Karpas-422 (cell line): Measurements from ENCODE around the gene CALHM6. TPM values are rescaled to one million over a fixed set of nuclear protein-coding genes. Genes with fewer than 3 reads are reported as not detected.

ENCODE experiments used
- DNase-seq: peaks from one replicate; pipeline ENCODE4 v3.0.0-alpha.2; 2015
- H2AFZ ChIP-seq: fragments of 200-600 bp; sonication (generic); 2 replicates; pipeline ENCODE4 v1.6.1; 2014; ENCODE audit warnings: antibody characterized with exemption, low read length, mixed read lengths
- H3K27ac ChIP-seq: fragments of 200-600 bp; sonication (generic); 2 replicates; pipeline ENCODE4 v1.5.1; 2014; ENCODE audit warnings: mild to moderate bottlenecking, low read length, moderate library complexity
- H3K27me3 ChIP-seq: fragments of 200-600 bp; sonication (generic); 2 replicates; pipeline ENCODE4 v1.6.1; 2014; ENCODE audit warnings: low read length, mixed read lengths
- H3K36me3 ChIP-seq: fragments of 200-600 bp; sonication (generic); 2 replicates; pipeline ENCODE4 v1.6.1; 2014; ENCODE audit warnings: low read length, mixed read lengths; ENCODE audit not compliant: insufficient read depth
- H3K4me1 ChIP-seq: fragments of 200-600 bp; sonication (generic); 2 replicates; pipeline ENCODE4 v1.6.1; 2014; ENCODE audit warnings: mild to moderate bottlenecking, low read length, mixed read lengths
- H3K4me2 ChIP-seq: fragments of 200-600 bp; sonication (generic); 2 replicates; pipeline ENCODE4 v1.6.1; 2014; ENCODE audit warnings: low read length, low read depth, mild to moderate bottlenecking; ENCODE audit not compliant: poor library complexity, severe bottlenecking
- H3K4me3 ChIP-seq: fragments of 200-600 bp; sonication (generic); 2 replicates; pipeline ENCODE4 v1.5.1; 2014; ENCODE audit warnings: mild to moderate bottlenecking, antibody characterized with exemption, low read length, mixed read lengths
- H3K79me2 ChIP-seq: fragments of 200-600 bp; sonication (generic); 2 replicates; pipeline ENCODE4 v1.6.1; 2014; ENCODE audit warnings: mild to moderate bottlenecking, low read length, mixed read lengths
- H3K9ac ChIP-seq: fragments of 200-600 bp; sonication (generic); 2 replicates; pipeline ENCODE4 v1.6.0; 2014; ENCODE audit warnings: low read length
- H3K9me2 ChIP-seq: fragments of 200-600 bp; sonication (generic), shearing (Covaris generic); replicated peaks from 2 replicates; pipeline ENCODE4 v1.6.0; 2014; ENCODE audit warnings: mild to moderate bottlenecking, low read length, moderate library complexity; ENCODE audit not compliant: insufficient read depth
- H3K9me3 ChIP-seq: fragments of 300-700, 200-600 bp; sonication (generic); 2 replicates; pipeline ENCODE4 v1.6.1; 2014; ENCODE audit warnings: low read length, mixed read lengths
- H4K20me1 ChIP-seq: fragments of 200-600 bp; sonication (generic); 2 replicates; pipeline ENCODE4 v1.6.1; 2014; ENCODE audit warnings: mild to moderate bottlenecking, antibody characterized with exemption, low read length, low read depth; ENCODE audit not compliant: insufficient read depth
- total RNA-seq: library from RNA; depleted of rRNA; stranded (reverse); fragments of >200 nt; shearing (Covaris generic); gene quantifications from 2 replicates; pipeline ENCODE4 v1.2.3, GENCODE V29; 2014; ENCODE audit warnings: low replicate concordance

Gene CALHM6
- total RNA-seq, 1 experiment from 2014 or later, result not detected

DNA sequence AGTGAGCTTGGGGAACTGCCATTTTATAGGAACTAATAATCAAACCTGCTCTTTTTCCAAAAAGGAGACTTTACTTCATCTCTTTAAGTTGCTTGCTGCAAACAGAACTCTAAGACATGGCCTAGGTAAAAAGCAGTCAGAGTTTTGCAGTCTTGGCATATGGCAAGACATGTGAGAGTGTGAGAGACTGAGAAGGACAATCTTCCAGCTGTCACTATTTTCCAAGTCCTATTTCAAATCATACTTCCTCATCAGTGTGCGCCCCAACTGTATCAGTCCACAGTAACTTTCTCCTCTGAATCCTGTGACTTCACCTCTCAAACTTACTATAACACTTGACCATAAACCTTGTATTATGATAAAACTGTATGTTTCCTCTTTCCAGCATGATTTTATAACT is 10.4 kb downstream of the CALHM6 start:
- Histone ChIP-seq H3K9me2 (no peaks in the 10 kb centered on the region), H3K27me3 (no peaks in the 10 kb centered on the region), H2AFZ (no peak overlapping the region), H3K4me2 (no peak overlapping the region), H3K9ac (no peak overlapping the region), H3K9me3 (no peaks in the 10 kb centered on the region), H3K36me3 (no peaks in the 10 kb centered on the region), H4K20me1 (no peaks in the 10 kb centered on the region), H3K79me2 (no peaks in the 10 kb centered on the region), H3K4me3 (no peak overlapping the region), H3K4me1 (peaks cover 18% of the 10 kb centered on the region), H3K27ac (no peak overlapping the region)
- DNase-seq, result no peak

DNA sequence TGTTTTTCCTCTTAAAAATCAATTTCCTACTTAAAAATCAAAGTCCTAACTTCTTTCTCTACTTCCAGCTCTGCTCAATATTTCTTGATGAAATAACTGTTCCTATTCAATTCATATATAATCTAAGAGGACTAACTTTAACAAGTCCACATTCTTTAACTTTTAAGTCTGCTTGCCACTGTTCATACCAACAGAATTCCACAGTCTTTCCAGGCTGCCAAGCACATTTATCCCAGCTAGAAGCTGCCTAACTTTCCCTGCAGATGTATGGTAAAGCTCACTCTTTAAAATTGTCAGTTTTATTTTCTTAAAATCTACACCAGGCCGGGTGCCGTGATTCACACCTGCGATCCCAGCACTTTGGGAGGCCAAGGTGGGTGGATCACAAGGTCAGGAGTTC is 11.5 kb downstream of the CALHM6 start:
- no peak overlapping the region for H3K4me2 ChIP-seq
- no peaks in the 10 kb centered on the region for H3K9me2 ChIP-seq
- H3K4me3 ChIP-seq, result no peak overlapping the region
- no peak overlapping the region for H2AFZ ChIP-seq
- no peaks in the 10 kb centered on the region for H4K20me1 ChIP-seq
- H3K9ac ChIP-seq, result no peak overlapping the region
- H3K79me2 ChIP-seq, result no peaks in the 10 kb centered on the region
- H3K4me1 ChIP-seq, result peaks cover 22% of the 10 kb centered on the region
- H3K36me3 ChIP-seq, result no peaks in the 10 kb centered on the region
- no peak for DNase-seq
- H3K27ac ChIP-seq, result no peak overlapping the region
- no peaks in the 10 kb centered on the region for H3K27me3 ChIP-seq
- H3K9me3 ChIP-seq, result no peaks in the 10 kb centered on the region

DNA sequence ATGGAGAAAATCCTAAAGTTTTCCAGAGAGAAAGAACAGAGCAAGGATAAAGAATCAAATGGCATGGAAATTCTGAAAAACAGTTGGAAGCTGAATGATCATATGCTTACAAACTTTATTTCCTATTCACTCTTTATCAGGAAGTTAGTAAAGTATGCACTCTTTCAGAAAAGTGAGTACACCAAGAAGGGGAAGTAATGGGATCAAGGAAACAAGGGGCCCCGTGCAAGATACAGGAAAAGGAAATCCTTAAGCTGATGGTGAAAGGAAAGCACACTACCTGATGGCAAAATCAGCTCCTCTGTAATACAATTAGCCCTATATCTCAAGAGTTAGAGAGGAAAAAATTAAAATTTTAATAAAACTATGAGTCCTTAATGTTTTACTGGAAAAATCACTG is 14.0 kb downstream of the CALHM6 start:
- Histone ChIP-seq H3K79me2 (no peaks in the 10 kb centered on the region), H3K9ac (no peak overlapping the region), H3K4me3 (no peak overlapping the region), H3K9me3 (no peaks in the 10 kb centered on the region), H2AFZ (peak overlapping the region; percentile 40), H3K27ac (no peak overlapping the region), H3K9me2 (no peaks in the 10 kb centered on the region), H3K4me2 (peak overlapping the region; percentile 57), H3K27me3 (no peaks in the 10 kb centered on the region), H3K4me1 (peaks cover 22% of the 10 kb centered on the region), H4K20me1 (no peaks in the 10 kb centered on the region), H3K36me3 (no peaks in the 10 kb centered on the region)
- no peak for DNase-seq

DNA sequence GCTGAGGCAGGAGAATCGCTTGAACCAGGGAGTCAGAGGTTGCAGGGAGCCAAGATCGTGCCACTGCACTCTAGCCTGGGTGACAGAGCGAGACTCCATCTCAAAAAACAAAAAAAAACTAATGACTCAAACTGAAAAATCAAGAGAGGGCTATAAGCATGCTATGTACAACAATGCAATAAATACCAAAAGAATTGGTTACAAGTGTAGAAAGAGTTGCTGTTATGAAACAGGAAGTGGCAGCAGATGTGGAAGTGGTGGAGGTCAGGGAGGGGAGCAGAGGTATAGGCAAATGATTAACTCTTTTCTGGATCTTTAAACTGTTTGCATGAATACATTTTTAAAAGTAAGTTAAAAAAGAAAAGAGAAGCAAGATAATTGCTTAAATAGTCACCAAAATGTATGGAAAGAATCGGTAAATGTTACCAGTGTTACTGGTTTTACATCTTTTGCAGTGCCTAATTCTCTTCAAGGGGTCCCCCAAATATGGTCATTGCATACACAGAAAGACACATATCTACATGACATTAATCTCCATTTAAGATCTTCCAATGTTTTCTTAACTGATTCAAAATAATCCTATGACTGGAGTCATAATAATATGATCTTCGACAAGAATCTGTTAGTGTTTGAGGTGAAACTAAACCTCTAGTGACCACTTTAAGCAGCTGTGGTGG is 15.0 kb downstream of the CALHM6 start:
- Histone ChIP-seq H3K4me2 (peak overlapping the region; percentile 57), H2AFZ (peak overlapping the region; percentile 63; the same call in 1 of the 2 replicates), H3K27me3 (no peaks in the 10 kb centered on the region), H3K9me2 (no peaks in the 10 kb centered on the region), H3K36me3 (no peaks in the 10 kb centered on the region), H3K9ac (no peak overlapping the region), H3K9me3 (no peaks in the 10 kb centered on the region), H3K4me1 (peaks cover 22% of the 10 kb centered on the region), H3K79me2 (no peaks in the 10 kb centered on the region), H3K4me3 (peak overlapping the region; percentile 36; the same call in 1 of the 2 replicates), H3K27ac (no peak overlapping the region), H4K20me1 (no peaks in the 10 kb centered on the region)
- DNase-seq, result peak; percentile 73

DNA sequence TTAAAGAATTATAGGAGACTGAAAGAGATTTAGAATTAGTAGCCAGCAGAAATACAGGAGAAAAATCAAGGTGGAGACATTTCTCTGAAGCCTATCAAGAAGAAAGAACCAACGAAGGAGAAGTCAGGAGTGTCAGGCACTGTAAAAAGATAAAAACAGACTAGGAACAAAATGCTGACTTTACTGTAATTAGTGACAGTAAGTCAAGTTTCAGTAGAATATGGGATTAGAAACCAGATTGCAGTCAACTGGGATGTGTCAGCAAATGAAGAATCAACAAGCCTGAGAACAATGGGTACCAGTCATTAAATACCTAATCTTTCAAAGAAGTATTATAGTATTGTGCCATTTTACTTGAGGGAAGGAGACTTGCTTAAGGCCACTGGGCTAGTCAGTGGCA is 21.6 kb downstream of the CALHM6 start:
- Histone ChIP-seq H3K9me3 (no peaks in the 10 kb centered on the region), H3K36me3 (no peaks in the 10 kb centered on the region), H3K9me2 (no peaks in the 10 kb centered on the region), H3K4me1 (no peaks in the 10 kb centered on the region), H2AFZ (no peak overlapping the region), H3K4me2 (no peak overlapping the region), H3K27ac (no peak overlapping the region), H3K4me3 (no peak overlapping the region), H3K79me2 (no peaks in the 10 kb centered on the region), H4K20me1 (no peaks in the 10 kb centered on the region), H3K9ac (no peak overlapping the region), H3K27me3 (no peaks in the 10 kb centered on the region)
- no peak for DNase-seq

DNA sequence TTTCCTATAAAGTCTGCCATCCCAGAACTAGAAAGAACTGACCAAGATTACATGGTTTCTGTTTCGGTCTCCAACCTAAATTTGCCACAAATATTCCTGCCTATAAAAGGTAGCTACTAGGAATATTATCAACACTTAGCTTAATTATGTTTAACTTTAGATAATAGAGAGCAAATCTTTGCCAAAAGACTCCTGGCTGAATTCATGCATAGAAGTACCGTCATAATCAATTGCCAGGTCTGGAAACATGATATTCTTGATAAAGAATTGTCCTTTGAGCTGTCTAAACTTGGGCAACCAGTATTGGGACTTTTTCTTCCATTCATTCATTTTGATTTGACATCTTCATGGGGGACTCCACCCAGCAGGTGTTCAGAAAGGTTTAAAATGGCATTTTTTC is 22.4 kb downstream of the CALHM6 start:
- no peaks in the 10 kb centered on the region for H4K20me1 ChIP-seq
- H3K27ac ChIP-seq, result no peak overlapping the region

DNA sequence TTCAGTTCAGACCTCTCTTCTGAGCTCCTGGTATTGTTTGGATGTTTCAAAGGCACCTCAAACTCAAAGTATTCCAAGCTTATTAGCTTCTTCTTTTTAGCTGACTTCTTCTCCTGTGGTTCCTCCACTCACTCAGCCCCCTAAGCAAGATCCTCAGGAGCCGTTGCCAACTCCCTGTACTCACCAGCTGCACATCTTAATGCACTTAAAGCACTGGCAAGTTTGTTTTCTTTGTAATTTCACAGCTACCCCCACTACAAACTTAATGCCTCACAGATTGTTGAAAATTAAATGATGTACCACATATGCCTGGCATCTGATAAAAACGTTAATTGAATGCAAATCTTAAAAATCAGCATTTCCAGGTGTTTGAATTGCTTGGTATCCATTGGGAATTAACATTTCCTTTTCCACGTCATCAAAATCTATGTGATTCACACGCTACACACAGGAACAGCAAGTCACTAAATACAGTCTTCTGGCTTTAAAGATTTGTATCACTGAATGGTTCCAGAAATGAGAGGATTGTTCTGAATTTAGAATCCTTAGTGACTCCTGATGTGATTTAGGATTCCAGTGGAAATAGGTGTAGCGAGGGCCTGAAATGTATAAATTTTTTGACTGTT is 24.5 kb downstream of the CALHM6 start:
- Histone ChIP-seq H3K79me2 (no peaks in the 10 kb centered on the region), H3K9me2 (no peaks in the 10 kb centered on the region), H3K36me3 (no peaks in the 10 kb centered on the region), H2AFZ (no peak overlapping the region), H3K4me3 (no peak overlapping the region), H3K27ac (no peak overlapping the region), H3K4me1 (no peaks in the 10 kb centered on the region), H4K20me1 (no peaks in the 10 kb centered on the region), H3K9ac (no peak overlapping the region), H3K27me3 (no peaks in the 10 kb centered on the region), H3K4me2 (no peak overlapping the region), H3K9me3 (no peaks in the 10 kb centered on the region)
- DNase-seq, result no peak

More for the DNA sequence above, 22.4 kb downstream of the CALHM6 start:
- Histone ChIP-seq H3K9ac (no peak overlapping the region), H3K79me2 (no peaks in the 10 kb centered on the region), H3K9me3 (no peaks in the 10 kb centered on the region), H3K4me1 (no peaks in the 10 kb centered on the region), H3K4me2 (no peak overlapping the region), H2AFZ (no peak overlapping the region), H3K36me3 (no peaks in the 10 kb centered on the region), H3K27me3 (no peaks in the 10 kb centered on the region), H3K4me3 (no peak overlapping the region), H3K9me2 (no peaks in the 10 kb centered on the region)
- no peak for DNase-seq

DNA sequence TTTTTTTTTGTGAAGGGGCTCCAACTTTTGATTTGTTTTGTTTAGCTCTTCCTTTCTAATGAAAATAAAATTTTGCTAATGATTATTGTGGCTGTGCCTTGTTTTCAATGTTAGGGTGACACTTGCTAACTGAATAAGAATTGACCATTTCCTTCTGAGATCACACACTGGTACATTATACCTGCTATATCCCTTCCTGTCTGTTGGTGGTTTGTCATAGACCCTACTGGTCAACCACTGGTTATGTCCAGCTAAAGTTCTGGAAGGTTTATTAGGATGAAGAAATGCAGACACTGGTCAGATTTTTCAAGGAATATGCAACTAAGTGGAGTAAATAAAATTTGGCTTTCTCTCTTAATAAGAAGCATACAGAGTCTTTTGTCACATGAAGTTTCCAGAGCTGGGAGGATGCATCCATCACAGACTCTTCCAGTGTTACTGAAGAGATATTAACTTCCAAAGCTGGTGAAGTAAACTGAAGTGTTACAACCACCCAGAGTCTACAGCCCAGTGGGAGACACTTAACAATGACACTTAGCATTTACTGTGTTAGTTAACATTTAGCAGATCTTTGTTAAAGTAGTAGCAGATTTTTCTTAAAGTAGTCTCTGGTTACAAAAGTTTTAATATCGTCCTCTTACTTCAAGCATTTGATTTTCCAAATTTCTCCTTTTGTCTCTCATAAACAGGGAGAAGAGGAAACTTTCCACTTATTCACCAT is 30.6 kb downstream of the CALHM6 start:
- Histone ChIP-seq H3K27me3 (no peaks in the 10 kb centered on the region), H3K4me3 (no peak overlapping the region), H3K9me3 (no peaks in the 10 kb centered on the region), H3K4me1 (no peaks in the 10 kb centered on the region), H3K27ac (no peak overlapping the region), H3K4me2 (no peak overlapping the region), H3K79me2 (no peaks in the 10 kb centered on the region), H4K20me1 (no peaks in the 10 kb centered on the region), H3K9ac (no peak overlapping the region), H2AFZ (no peak overlapping the region; the same call in 1 of the 2 replicates), H3K36me3 (no peaks in the 10 kb centered on the region), H3K9me2 (no peaks in the 10 kb centered on the region)
- DNase-seq, result no peak
